SK-N-SH treated with all-trans-retinoic acid at 6 μM for 48 hours (cell line): ENCODE results near the gene CHCHD6.

Experiments used
- ATAC-seq: fragments of 200-7000 bp; cut with Tn5 transposase; 3 replicates; pipeline ENCODE4 v1.9.1; 2020; ENCODE audit warnings: mild to moderate bottlenecking, moderate library complexity
- ARNTL ChIP-seq: fragments of 450-650 bp; formaldehyde crosslinking; IDR thresholded peaks from 2 replicates; pipeline ENCODE4 v1.5.0; 2020; ENCODE audit warnings: low read depth, mild to moderate bottlenecking, moderate library complexity, borderline replicate concordance
- BACH2 ChIP-seq: fragments of 250-450 bp; sonication (Bioruptor Pico); IDR thresholded peaks from 2 replicates; pipeline ENCODE4 v1.9.0; 2021; ENCODE audit warnings: mild to moderate bottlenecking, borderline replicate concordance
- CREB5 ChIP-seq: fragments of 250-450 bp; sonication (Bioruptor Pico); IDR thresholded peaks from 2 replicates; pipeline ENCODE4 v1.5.1; 2020; ENCODE audit warnings: low read depth, mild to moderate bottlenecking, moderate library complexity
- CSDC2 ChIP-seq: fragments of 250-450 bp; sonication (Bioruptor Pico); IDR thresholded peaks from 2 replicates; pipeline ENCODE4 v1.5.0; 2020; ENCODE audit warnings: mild to moderate bottlenecking, moderate library complexity
- CSRNP3 ChIP-seq: fragments of 250-450 bp; sonication (Bioruptor Pico); IDR thresholded peaks from 2 replicates; pipeline ENCODE4 v1.5.1; 2021; ENCODE audit warnings: mild to moderate bottlenecking, moderate library complexity
- GLIS3 ChIP-seq: fragments of 250-450 bp; sonication (Bioruptor Pico); IDR thresholded peaks from 2 replicates; pipeline ENCODE4 v1.5.0; 2020; ENCODE audit warnings: mild to moderate bottlenecking, moderate library complexity
- ISL1 ChIP-seq: fragments of 250-450 bp; sonication (Bioruptor Pico); IDR thresholded peaks from 2 replicates; pipeline ENCODE4 v2.1.2; 2022; ENCODE audit warnings: mild to moderate bottlenecking, moderate library complexity
- OSR1 ChIP-seq: fragments of 250-450 bp; sonication (Bioruptor Pico); IDR thresholded peaks from 2 replicates; pipeline ENCODE4 v1.8.0; 2022; ENCODE audit warnings: moderate library complexity, mild to moderate bottlenecking, inconsistent platforms
- PATZ1 ChIP-seq: fragments of 250-450 bp; sonication (Bioruptor Pico); IDR thresholded peaks from 2 replicates; pipeline ENCODE4 v1.8.0; 2020; ENCODE audit warnings: mild to moderate bottlenecking, moderate library complexity, borderline replicate concordance
- PPARA ChIP-seq: fragments of 250-450 bp; sonication (Bioruptor Pico); IDR thresholded peaks from 2 replicates; pipeline ENCODE4 v1.5.0; 2020; ENCODE audit warnings: mild to moderate bottlenecking, borderline replicate concordance
- RARB ChIP-seq: fragments of 250-450 bp; sonication (Bioruptor Pico); IDR thresholded peaks from 2 replicates; pipeline ENCODE4 v1.8.0; 2021; ENCODE audit warnings: mild to moderate bottlenecking, moderate library complexity
- TCF4 ChIP-seq: fragments of 250-450 bp; sonication (Bioruptor Pico); IDR thresholded peaks from 2 replicates; pipeline ENCODE4 v1.8.0; 2021; ENCODE audit warnings: mild to moderate bottlenecking, moderate library complexity, borderline replicate concordance
- TOX ChIP-seq: fragments of 250-450 bp; sonication (Bioruptor Pico); IDR thresholded peaks from 2 replicates; pipeline ENCODE4 v1.8.0; 2021; ENCODE audit warnings: mild to moderate bottlenecking, moderate library complexity, borderline replicate concordance
- ZC3H10 ChIP-seq: fragments of 250-450 bp; sonication (Bioruptor Pico); IDR thresholded peaks from 2 replicates; pipeline ENCODE4 v1.5.1; 2021; ENCODE audit warnings: mild to moderate bottlenecking, moderate library complexity
- ZFP3 ChIP-seq: fragments of 250-450 bp; sonication (Bioruptor Pico); IDR thresholded peaks from 2 replicates; pipeline ENCODE4 v1.5.0; 2020; ENCODE audit warnings: mild to moderate bottlenecking, moderate library complexity
- ZNF565 ChIP-seq: fragments of 450-650 bp; formaldehyde crosslinking; conservative IDR thresholded peaks from 2 replicates; pipeline ENCODE4 v1.5.0; 2020; ENCODE audit warnings: low read depth, mild to moderate bottlenecking, moderate library complexity
- ZNF8 ChIP-seq: fragments of 450-650 bp; formaldehyde crosslinking; IDR thresholded peaks from 2 replicates; pipeline ENCODE4 v1.5.0; 2020; ENCODE audit warnings: mild to moderate bottlenecking, moderate library complexity

Gene CHCHD6

DNA sequence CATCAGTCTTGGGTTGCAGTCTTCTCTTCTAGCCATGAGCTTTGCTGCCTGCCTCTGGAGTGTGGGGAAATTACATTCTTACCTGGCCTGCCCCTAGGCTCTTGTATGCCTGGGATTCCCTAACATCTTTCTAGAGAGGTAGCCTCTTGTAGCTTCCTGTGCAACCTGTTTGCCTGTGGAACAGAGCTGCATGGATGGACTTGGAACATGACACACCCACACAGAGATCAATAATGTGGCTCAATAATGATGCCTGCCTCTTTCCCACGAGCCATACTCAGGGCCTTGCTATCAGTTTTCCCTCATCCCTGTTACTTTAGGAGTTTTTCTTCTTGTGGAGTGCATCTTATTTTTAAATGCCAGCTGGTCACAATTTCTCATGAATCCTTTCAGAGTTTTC lies 11.4 kb downstream of the CHCHD6 start:
- TF ChIP-seq ZFP3 (no peak), CSRNP3 (CRISPR knock-in tag) (no peak), TOX (CRISPR knock-in tag) (no peak), GLIS3 (CRISPR knock-in tag) (no peak), OSR1 (CRISPR knock-in tag) (no peak), ARNTL (no peak)
- ATAC-seq, result no peak

DNA sequence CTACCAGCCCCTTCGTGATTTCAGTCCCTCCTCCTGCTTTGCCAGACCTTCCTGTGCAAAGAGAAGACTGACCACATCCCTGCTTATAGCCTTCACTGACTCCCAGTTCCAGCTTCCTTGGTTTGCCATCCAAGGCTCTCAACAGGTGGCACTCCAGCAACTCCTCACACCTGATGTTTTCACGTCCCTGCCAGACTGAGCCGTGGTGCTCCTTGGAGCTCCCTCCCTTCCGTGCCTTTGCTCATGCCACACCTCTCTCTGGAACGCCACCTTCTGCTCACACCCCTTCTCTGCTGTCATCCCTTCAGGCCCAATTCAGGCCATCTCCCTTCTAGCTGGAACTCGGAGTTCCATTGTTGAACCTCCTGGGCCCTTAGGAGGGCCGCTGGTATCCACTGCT lies 12.0 kb downstream of the CHCHD6 start:
- ATAC-seq, result no peak
- TF ChIP-seq ZC3H10 (CRISPR knock-in tag) (no peak), CSRNP3 (CRISPR knock-in tag) (no peak), GLIS3 (CRISPR knock-in tag) (no peak), TOX (CRISPR knock-in tag) (no peak), TCF4 (CRISPR knock-in tag) (no peak)

DNA sequence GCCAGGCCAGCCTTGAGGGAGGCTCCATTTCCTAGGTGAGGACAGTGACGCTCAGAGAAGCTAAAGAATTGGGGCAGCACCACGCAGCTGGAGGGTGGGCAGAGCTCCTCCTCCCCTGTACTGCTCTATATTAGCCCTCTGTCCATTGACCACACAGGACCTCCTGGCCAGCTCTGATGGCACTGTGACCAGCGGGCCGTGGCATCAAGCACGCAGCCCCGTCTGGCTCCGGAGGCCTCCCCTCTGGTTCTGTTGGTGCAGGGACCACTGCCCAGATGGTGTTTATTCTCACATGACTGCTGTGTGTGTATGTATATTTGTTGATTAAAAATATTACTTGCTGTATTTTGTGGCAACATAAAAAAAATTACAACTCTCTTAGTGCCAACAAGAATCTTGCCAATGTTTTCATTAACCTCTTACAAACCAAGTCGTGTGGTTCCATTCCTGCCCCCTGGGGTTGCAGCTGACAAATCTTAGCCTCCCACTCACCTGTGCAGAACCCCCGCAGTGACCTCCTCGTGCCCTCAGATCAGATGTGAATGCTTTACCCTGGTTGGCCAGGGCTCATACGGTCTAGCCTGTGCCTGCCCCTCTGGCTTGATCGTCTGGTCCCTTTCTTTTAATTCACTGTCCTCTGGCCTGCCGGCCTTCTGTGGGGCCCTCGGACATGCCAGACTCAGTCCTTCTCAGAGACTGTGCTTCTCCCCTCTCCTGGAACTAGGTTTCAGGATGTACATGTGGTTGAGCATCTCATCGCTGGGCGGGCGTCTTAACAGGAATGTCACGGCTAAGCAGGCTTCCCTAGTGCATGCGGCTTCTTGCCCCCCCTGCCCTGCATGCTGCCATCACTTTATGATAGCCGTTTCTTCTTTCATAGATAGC lies 14.8 kb downstream of the CHCHD6 start:
- TF ChIP-seq ZC3H10 (CRISPR knock-in tag), result no peak
- TF ChIP-seq BACH2, result no peak
- TF ChIP-seq OSR1 (CRISPR knock-in tag), result no peak
- TF ChIP-seq CREB5, result no peak
- TF ChIP-seq ZNF565 (CRISPR knock-in tag), result no peak
- TF ChIP-seq GLIS3 (CRISPR knock-in tag), result no peak
- no peak for TF ChIP-seq CSRNP3 (CRISPR knock-in tag)
- TF ChIP-seq CSDC2 (CRISPR knock-in tag), result no peak
- no peak for TF ChIP-seq PPARA (CRISPR knock-in tag)
- no peak for TF ChIP-seq ZNF8 (CRISPR knock-in tag)
- TF ChIP-seq ZFP3, result no peak
- TF ChIP-seq PATZ1 (CRISPR knock-in tag), result no peak
- TF ChIP-seq TOX (CRISPR knock-in tag), result no peak
- no peak for TF ChIP-seq RARB (CRISPR knock-in tag)
- no peak for TF ChIP-seq TCF4 (CRISPR knock-in tag)
- TF ChIP-seq, all 23 proteins: peak for 0
- ATAC-seq, result no peak

GRCh38 chr3:126720596-126720995 lies 16.6 kb downstream of the CHCHD6 start:
- TF ChIP-seq OSR1 (CRISPR knock-in tag) (no peak), RARB (CRISPR knock-in tag) (no peak), ISL1 (no peak), ZFP3 (no peak)
- ATAC-seq, result no peak

DNA sequence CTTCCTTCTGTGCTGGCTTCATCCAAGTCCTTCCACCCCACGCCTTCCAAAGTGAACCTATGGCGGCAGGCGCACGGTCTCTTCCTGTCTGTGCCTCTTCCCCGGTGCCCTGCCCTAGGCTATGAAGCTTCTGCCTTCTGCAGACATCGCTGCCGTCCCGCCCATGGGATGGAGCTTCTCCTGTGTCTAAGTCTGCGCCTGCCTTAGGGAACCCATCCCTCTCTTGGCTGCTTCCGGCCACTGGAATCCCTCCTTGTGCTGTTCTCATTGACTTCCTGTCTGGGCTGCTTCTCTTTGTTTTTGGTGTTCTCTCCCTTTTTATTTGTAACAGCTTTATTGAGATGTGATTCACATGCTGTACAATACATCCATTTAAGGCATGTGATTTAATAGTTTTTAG lies 17.2 kb downstream of the CHCHD6 start:
- TF ChIP-seq ZNF565 (CRISPR knock-in tag), result no peak
- no peak for TF ChIP-seq TCF4 (CRISPR knock-in tag)
- no peak for TF ChIP-seq PPARA (CRISPR knock-in tag)
- TF ChIP-seq, all 23 proteins: peak for 0
- ATAC-seq, result no peak
